GM20000 (cell line): ENCODE data around the gene LHPP.
A peak's percentile ranks its signal among the peaks of the same experiment; 100 is the strongest.

Source experiments
- DNase-seq: peaks from one replicate; pipeline ENCODE4 v3.0.0; 2012; ENCODE audit warnings: low spot score
- TF ChIP-seq, protein P1 (sequence below): IDR thresholded peaks from 2 replicates; pipeline ENCODE4 v1.5.1; 2012; ENCODE audit warnings: mild to moderate bottlenecking, control low read depth; ENCODE audit errors: extremely low read depth, missing control alignments

LHPP gene

DNA sequence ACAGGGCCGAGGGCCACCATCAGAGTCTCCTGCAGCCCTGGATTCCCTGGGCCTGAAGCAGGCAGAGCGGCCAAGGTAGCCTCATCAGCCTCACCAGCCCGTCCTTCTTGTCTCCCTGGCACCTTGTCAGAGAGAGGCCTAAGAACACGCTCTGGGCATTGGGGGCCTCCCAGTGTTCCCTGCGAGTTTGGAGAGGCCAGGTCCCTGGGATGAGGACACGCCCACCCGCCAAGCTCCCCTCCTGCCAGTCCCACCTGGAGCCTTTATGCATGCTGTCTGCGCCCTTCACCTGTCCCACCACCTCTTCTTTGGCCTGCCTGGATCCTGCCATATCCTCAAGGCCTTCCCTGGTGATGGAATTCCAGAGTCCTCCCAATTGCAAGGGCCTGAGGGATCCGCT lies 69.2 kb downstream of the LHPP start:
- no peak for DNase-seq
- TF ChIP-seq, protein P1, sequence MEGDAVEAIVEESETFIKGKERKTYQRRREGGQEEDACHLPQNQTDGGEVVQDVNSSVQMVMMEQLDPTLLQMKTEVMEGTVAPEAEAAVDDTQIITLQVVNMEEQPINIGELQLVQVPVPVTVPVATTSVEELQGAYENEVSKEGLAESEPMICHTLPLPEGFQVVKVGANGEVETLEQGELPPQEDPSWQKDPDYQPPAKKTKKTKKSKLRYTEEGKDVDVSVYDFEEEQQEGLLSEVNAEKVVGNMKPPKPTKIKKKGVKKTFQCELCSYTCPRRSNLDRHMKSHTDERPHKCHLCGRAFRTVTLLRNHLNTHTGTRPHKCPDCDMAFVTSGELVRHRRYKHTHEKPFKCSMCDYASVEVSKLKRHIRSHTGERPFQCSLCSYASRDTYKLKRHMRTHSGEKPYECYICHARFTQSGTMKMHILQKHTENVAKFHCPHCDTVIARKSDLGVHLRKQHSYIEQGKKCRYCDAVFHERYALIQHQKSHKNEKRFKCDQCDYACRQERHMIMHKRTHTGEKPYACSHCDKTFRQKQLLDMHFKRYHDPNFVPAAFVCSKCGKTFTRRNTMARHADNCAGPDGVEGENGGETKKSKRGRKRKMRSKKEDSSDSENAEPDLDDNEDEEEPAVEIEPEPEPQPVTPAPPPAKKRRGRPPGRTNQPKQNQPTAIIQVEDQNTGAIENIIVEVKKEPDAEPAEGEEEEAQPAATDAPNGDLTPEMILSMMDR, result no peak

DNA sequence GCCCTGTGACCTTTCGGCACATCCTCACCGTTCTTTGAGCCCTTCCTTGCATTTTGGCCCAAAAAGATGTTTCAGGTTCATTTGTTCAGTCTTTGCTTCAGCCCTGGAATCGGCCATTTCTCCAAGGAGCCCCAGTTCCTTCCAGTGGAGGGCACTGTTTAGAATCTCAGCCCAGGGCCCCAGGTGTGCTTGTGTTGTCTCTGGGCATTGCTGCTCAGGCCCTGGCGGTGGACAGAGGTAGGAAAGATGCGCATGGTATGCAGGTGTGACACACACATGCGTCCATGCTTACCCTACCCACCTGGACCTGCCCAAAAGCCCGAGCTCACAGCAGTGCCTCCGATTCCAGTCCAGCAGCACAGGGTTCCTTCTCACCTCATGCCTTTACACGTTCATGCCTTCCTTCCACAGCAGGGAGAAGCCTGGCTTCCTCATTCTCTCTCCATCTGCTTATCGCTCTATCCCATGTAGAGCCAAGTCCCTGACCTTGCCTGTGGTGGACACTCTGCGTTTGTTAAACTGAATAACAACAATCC lies 70.6 kb downstream of the LHPP start:
- TF ChIP-seq, protein P1, result peak; percentile 35
- DNase-seq, result peak; percentile 52

DNA sequence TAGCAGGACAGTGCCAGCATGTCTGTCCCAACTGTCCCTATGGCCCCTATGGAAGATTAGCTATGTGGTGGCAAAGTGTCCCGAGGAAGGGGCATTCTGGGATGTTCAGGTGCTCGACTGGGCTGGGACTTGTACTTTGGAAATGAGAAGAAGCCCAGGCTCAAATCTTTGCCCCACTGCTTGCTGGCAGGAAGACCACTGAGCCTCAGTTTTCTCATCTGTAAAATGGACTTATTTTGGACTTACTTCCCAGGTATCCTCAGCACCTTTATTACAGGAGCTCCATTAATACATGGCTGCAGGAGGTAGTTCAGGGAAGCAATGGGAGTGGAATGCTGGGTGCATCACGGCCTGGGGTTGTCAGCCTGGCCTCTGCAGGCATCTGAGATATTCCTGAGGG lies 71.2 kb downstream of the LHPP start:
- TF ChIP-seq, protein P1, result no peak
- no peak for DNase-seq

DNA sequence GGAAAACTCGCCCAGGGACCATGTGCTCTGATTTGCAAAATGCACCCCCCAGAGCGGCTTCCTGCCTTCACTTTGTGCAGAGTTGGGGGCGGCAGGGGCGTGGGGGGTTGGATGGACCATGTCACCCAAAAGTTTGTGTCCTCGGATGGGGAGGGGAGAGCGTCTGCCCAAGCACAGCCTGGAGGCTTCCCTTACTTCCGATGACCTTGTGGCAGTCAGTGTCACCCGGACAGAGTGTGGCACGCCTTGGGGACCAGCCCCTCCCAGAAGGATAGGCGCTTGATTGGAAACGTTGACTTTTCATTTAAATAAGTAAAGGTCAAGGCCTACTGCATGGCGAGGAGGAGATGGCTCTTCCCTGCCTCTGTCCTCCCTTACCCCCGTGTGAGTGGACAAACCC lies 71.6 kb downstream of the LHPP start:
- TF ChIP-seq, protein P1, result no peak
- no peak for DNase-seq

DNA sequence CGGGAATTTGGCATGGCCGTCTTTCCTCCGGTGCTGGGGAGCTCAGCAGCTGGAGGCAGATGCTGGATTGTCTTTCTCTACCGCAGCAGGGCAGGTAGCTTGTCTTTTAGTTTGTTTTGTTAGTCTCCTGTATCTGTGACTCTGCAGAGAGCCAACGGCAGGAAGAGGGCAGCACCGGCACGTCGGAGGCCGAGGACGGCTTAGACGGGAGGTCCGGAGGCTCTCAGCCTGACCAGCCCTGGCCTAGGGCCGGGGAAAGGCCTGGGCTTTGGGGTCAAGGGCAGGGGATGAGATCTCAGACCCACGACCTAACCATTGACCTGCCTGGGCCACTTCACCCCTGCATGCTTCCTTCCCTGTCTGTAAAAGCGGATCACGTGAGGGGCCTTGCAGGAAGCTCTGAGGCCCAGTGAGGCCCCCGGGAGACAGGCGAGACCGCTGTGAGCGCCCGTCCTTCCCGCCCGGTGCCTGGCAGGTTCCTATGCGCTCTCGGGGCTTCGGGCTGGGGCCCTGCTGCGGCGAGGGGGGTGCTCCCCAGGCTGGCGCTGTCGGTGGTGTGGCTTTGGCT lies 72.7 kb downstream of the LHPP start:
- DNase-seq, result peak; percentile 57
- TF ChIP-seq, protein P1, result peak; percentile 38

DNA sequence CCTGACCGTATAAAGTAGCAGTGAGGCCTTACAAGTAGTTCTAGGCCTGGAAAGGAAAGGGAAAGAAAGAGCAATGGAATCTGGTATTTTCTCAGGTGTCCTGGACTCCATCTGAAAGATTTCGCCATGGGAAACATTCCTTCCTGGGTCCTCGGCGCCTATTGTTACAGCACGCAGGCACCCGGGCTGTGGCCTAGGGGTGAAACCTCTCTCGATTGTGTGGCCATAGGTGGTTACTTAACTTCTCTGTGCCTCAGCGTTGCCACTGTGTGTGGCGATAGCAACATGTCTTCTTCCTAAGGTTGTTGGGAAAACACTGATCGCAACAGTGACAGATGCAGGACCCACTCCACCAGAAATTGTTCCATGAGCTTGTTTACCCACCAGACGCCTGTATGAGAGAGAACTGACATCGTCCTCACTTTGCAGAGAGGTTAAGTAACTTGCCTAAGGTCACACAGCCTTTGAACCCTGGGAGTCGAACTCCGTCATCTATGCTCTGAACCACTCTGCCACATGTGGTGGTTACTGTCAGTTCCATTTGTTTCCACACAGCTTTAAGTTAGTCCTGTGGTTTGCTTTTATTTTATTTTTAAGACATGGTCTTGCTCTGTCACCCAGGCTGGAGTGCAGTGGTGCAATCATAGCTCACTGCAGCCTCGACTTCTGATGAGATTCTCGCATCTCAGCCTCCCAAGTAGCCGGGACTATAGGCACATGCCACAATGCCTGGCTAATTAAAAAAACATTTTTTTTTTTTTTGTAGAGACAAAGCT lies 73.4 kb downstream of the LHPP start:
- DNase-seq, result no peak
- TF ChIP-seq, protein P1, result no peak

DNA sequence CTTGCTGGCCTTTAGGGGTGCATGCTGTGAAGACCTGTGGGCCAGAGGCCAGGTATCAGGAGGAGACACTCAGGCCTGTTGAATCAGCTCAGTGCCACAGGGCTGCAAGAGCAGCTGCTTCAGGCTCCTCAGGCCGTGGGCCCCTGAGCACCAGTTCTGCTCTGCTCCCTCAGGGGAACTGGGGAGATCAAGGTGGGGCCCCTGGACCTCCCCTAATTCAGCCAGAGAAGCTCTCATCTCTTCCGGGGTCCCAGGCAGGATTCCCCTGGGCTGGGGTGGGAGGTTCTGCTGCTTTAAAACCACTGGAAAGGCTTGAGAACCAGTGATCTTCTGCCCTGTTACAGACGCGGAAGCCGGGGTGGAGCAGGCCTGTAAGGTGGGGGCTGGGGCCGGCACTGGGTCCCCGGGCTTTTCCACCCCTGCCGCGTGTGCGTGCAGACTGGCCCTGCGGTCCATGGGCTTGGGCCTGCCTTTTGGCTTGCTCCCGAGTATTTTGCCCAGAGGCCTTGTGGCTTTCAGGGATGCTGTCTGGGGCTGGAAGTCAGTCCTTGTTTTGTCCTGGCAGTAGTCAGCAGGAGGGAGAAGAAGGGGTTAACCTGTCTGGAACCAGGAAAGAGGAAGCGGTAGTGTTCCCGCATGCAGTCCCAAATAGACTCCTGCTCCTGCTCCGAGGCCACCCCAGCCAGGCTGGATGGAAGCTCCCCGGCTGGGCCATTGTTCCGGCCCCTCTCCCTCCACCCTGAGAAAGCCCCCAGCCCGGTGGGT lies 74.3 kb downstream of the LHPP start:
- DNase-seq, result peak; percentile 49
- TF ChIP-seq, protein P1, result no peak
